Epithelial cell of prostate (primary cell): ENCODE data around the gene NECAP2.

Experiments
- DNase-seq: peaks from one replicate; pipeline ENCODE4 v3.0.0-alpha.2; 2011; ENCODE audit warnings: low read depth, low spot score
- H3K27ac ChIP-seq: fragments of 450-650 bp; 2 replicates; pipeline ENCODE4 v1.5.1; 2017; ENCODE audit warnings: mild to moderate bottlenecking

NECAP2 gene, protein sequence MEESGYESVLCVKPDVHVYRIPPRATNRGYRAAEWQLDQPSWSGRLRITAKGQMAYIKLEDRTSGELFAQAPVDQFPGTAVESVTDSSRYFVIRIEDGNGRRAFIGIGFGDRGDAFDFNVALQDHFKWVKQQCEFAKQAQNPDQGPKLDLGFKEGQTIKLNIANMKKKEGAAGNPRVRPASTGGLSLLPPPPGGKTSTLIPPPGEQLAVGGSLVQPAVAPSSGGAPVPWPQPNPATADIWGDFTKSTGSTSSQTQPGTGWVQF

DNA sequence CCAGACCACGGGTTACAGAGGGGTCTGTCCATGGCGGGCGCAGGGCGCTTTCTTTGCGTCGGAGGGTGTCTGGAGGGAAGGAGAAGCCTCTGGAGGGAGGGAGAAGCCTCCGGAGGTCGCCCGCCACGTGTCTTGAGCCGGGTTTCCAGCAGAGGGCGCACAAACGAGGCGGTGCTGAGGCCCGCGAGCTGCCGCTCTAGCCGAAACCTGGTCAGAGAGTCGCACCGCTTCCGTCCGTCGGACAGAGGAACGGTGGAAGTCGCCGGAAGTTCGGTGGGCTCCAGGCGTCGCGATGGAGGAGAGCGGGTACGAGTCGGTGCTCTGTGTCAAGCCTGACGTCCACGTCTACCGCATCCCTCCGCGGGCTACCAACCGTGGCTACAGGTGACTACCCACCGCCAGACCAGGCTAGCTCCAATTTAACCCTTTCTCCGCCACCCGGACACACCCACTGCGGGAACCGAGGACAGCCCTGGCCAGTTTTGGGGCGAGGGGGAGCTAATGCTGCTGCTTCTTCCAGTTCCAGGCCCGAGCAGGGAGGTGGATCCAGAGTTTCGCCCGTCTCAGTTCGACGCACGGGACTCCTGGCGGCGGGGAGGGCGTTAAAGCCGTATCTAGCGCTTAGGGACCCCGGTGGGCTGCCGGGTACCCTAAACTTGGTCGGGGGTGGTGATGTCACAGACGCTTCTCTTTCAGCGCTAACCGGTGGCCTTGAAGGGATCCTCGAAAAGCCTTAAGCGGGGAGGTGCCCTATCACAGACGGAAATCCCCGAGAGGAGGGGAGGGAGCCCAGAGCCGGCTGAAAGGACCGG is at the start of gene NECAP2:
Gene NECAP2 (plus strand): TSS at position 255 of the 812 bp plus-strand sequence. CDS start 38 bp downstream, at position 293.
- H3K27ac ChIP-seq: peak within 1 kb of the TSS; percentile 76
- DNase-seq: peak; percentile 54

DNA sequence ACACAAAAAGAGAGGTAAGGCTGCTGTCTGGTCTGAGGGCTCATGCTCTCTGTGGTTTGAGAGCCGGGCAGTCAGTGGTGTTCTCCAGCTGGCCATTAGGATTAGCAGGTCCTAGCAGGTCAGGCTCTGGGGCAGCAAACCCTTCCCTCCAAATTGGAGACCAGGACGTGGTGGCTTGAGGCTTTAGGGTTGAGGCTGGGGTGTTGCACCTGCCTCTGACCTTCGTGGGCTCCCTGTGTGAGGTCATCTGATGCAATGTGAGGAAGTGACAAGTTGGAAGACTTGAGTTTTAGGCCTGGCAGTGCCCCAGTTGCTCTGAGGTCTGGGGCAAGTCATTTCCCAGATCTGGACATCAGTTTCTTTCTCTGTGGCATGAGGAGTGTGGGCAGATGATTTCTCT is 49.1 kb upstream of the NECAP2 start:
- no peak overlapping the region for H3K27ac ChIP-seq
- DNase-seq: no peak

- no peak for DNase-seq
- H3K27ac ChIP-seq: no peak overlapping the region
Observed at GRCh38 chr1:16392740-16393569, 47.6 kb upstream of the NECAP2 start.

- H3K27ac ChIP-seq: no peak overlapping the region
- DNase-seq: no peak
Observed at GRCh38 chr1:16393570-16394521, 46.7 kb upstream of the NECAP2 start.

DNA sequence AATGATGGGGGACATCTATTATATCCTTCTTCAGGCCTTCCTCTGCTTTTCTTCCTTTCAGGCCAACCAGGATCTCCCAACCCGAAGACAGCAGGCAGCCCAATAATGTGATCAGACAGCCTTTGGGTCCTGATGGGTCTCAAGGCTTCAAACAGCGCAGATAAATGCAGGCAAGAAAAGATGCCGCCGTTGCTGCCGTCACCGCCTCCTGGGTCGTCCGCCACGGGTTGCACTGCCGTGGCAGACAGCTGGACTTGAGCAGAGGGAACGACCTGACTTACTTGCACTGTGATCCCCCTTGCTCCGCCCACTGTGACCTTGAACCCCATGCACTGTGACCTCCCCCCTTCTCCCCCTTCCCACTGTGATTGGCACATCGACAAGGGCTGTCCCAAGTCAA is 45.5 kb upstream of the NECAP2 start:
- DNase-seq: no peak
- H3K27ac ChIP-seq: no peak overlapping the region

- peak overlapping the region; percentile 43 for H3K27ac ChIP-seq
- peak; percentile 92 for DNase-seq
Observed at GRCh38 chr1:16396591-16396990, 43.9 kb upstream of the NECAP2 start.

- H3K27ac ChIP-seq: no peak overlapping the region
- no peak for DNase-seq
Observed at GRCh38 chr1:16397120-16397519, 43.4 kb upstream of the NECAP2 start.

DNA sequence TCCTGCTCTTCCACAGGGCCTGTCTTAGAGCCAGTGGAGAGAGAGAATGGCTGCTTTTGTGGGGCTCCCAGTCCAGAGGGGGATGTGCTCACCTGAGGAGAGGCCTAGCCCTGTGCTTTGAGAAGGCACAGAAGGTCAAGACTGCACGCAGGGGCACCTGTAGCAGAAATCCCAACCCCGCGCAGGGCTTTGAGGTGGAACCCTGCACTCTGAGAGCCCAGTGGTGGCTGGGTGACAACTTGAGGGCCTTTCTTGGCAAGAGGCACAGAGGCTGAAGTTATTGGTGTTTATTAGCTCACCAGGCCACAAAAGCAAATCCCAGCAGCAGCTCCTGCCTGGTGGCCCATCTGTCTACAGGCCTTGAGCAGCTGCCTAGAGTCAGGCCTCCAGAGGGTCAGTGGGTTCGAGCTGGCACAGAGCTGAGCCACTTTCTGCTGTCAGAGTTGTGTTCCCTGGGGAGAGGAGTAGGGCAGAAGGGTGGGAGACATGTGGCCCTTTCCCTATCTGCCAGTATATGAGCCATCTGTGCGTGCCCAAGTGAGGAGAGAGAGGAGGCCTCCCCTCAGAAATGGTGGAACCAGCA is 42.1 kb upstream of the NECAP2 start:
- no peak overlapping the region for H3K27ac ChIP-seq
- DNase-seq: no peak

GRCh38 chr1:16402742-16403141 is 37.8 kb upstream of the NECAP2 start:
- no peak overlapping the region for H3K27ac ChIP-seq
- no peak for DNase-seq

GRCh38 chr1:16405441-16405840 is 35.1 kb upstream of the NECAP2 start:
- no peak for DNase-seq
- H3K27ac ChIP-seq: no peak overlapping the region

GRCh38 chr1:16406868-16407267 is 33.7 kb upstream of the NECAP2 start:
- no peak for DNase-seq
- H3K27ac ChIP-seq: no peak overlapping the region

- no peak for DNase-seq
- H3K27ac ChIP-seq: no peak overlapping the region
Observed at GRCh38 chr1:16409536-16410152, 30.9 kb upstream of the NECAP2 start.

DNA sequence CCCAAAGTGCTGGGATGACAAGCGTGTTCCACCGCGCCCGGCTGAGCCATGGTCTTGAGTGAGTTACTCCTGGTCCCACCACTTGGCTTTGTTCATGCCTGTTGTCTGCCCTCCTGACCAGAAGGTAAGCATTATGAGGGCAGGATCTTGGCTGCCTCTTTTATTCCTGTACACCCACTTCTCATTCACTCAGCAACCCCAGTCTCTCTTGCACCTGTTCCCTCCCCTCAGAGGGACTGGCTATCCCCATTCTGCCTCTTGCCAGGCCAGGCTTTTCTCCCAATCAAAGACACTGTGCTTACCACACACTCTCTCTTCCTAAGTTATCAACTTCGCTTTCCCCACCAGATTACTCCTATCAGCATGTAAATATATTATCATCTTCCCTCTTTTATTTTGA is 29.7 kb upstream of the NECAP2 start:
- no peak for DNase-seq
- no peak overlapping the region for H3K27ac ChIP-seq

- no peak for DNase-seq
- no peak overlapping the region for H3K27ac ChIP-seq
Observed at GRCh38 chr1:16413191-16413590, 27.3 kb upstream of the NECAP2 start.

DNA sequence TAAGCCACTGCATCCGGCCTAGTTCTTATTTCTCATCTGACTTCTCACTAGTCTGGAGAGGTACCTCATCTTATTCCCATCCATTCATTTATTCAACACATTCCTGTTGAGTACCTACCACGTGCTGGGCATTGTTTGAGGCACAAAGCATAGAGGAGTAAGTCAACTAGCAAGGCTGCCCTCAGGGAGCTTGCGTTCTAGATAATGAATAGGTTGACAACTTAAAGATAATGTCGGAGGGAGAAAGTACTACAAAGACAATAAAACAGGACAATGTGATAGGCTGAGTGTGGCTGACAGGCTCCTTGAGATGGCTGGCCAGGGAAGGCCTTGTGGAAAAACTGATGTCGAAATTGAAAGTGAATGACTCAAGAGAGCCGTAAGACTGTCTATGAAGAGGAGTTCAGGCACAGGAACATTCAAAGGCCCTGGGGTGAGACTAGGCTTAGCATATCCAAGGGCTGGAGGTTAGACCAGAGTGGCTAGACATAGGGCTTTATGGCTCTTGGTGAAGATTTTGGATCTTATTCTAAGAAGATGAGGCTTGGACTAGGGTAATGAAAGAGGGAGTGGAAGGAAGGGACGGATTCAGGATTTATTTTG is 21.6 kb upstream of the NECAP2 start:
- no peak for DNase-seq
- no peak overlapping the region for H3K27ac ChIP-seq

GRCh38 chr1:16420424-16421118 is 20.0 kb upstream of the NECAP2 start:
- H3K27ac ChIP-seq: no peak overlapping the region
- DNase-seq: no peak

DNA sequence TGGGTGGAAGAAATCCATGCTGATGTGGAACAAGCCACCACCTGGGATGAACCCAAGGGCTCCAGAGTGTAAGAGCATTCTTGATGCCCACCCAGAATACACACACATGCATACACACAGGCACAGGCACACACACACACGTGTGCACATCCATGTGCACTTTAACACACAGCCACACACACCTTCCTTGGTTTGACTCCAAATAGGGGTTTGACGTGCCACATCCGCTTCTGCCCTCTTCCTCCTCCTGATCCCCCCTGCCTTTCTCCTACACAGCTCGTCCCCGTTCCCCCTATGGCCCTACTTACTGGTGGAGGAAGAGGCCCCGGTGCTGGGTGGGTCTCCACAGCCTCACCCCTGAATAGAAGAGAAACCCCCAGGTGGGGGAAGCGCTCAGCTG is 19.3 kb upstream of the NECAP2 start:
- no peak for DNase-seq
- H3K27ac ChIP-seq: no peak overlapping the region

GRCh38 chr1:16422041-16422440 is 18.5 kb upstream of the NECAP2 start:
- no peak overlapping the region for H3K27ac ChIP-seq
- no peak for DNase-seq
